Measurements from ENCODE around the gene TMEM183A.

- TF ChIP-seq CTCF (IDR thresholded peaks at IDR 0.05) (no peak), POLR2A (IDR thresholded peaks at IDR 0.05) (no peak), POLR2AphosphoS5 (IDR thresholded peaks at IDR 0.05) (no peak)
Measured at GRCh38 chr1:203057911-203058675, 50.9 kb downstream of the TMEM183A start.

Data from breast epithelium (tissue), 3 donors.